ENCODE results near the gene ATP9B. TPM values are rescaled to one million over a fixed set of nuclear protein-coding genes. Genes with fewer than 3 reads are reported as not detected.
A peak's percentile ranks its signal among the peaks of the same experiment; 100 is the strongest.

ATP9B gene
- total RNA-seq, 2 donors from 2014 or later = 22.5 to 72.9 TPM

DNA sequence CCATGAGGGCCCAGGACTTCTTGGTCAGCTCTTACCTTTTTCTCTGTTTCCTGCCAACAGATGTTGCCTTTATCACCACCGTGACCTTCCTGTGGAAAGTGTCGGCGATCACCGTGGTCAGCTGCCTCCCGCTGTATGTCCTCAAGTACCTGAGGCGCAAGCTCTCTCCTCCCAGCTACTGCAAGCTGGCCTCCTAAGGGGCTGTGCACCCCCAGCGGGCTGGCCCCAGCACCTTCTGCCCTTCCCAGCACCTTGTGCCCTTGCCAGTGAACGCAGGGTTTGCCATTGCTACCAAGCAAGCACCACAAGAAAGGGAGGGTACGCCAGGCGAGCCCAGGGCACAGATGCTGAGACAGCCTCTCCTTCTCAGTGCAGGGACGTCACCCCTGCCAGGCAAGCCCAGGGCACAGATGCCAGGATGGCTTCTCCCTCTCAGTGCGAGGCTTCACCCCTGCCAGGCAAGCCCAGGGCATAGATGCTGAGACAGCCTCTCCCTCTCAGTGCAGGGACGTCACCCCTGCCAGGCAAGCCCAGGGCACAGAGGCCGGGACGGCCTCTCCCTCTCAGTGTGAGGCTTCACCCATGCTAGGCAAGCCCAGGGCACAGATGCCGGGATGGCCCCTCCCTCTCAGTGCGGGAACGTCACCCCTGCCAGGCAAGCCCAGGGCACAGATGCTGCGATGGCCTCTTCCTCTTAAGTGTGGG, 308.1 kb downstream of the ATP9B start:
- no peaks in the 10 kb centered on the region for H3K27me3 ChIP-seq (replicated peaks; ENCODE audit: insufficient read depth)
- DNase-seq (ENCODE audit: low spot score) = no peak
- no peak for ATAC-seq (ENCODE audit: insufficient number of reproducible peaks, low FRiP score, low read depth)
- no peak overlapping the region for H3K4me3 ChIP-seq
- H3K9me3 ChIP-seq = no peaks in the 10 kb centered on the region
- no peaks in the 10 kb centered on the region for H3K4me1 ChIP-seq (ENCODE audit: control insufficient read depth in 1 of 2, low read depth in 2 of 2)
- H3K36me3 ChIP-seq = peaks cover 9% of the 10 kb centered on the region
- TF ChIP-seq, protein P1, sequence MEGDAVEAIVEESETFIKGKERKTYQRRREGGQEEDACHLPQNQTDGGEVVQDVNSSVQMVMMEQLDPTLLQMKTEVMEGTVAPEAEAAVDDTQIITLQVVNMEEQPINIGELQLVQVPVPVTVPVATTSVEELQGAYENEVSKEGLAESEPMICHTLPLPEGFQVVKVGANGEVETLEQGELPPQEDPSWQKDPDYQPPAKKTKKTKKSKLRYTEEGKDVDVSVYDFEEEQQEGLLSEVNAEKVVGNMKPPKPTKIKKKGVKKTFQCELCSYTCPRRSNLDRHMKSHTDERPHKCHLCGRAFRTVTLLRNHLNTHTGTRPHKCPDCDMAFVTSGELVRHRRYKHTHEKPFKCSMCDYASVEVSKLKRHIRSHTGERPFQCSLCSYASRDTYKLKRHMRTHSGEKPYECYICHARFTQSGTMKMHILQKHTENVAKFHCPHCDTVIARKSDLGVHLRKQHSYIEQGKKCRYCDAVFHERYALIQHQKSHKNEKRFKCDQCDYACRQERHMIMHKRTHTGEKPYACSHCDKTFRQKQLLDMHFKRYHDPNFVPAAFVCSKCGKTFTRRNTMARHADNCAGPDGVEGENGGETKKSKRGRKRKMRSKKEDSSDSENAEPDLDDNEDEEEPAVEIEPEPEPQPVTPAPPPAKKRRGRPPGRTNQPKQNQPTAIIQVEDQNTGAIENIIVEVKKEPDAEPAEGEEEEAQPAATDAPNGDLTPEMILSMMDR (IDR thresholded peaks at IDR 0.05) = no peak
- H3K27ac ChIP-seq = no peak overlapping the region

DNA sequence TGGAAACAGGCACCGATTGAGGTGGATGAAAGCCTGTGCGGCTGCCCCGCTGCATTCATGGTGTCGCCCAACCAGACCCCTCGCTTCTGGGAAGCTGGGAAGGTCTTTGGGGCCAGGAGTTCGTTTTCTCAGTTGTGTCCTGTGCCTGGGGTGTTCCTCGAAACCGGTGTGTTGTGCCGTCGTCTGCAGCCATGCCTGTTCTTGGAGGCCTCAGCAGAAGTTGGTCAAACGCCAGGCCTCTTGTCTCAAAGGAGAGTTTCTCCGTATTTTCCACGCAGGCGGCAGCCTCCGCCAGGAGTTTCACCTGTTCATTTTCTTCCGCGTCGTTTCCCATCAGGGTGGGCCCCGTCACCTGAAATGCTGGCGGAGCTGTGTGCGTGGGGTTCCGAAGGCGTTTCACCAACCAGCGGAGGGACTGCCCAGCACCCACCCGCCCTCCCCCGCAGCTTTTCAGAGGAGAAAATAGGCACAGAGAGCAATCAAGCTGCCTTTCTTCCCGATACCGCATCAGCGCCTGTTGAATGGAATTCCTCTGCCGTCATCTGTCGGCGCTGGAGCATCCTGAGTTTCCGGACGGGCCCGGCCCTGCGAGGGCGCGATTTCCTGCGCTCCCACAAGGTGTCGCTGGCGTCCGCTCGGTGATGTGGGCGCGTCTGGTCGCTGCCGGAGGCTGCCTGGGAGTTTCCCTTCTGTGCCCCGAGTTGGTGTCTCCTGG, 309.5 kb downstream of the ATP9B start:
- H3K27ac ChIP-seq = no peak overlapping the region
- no peak overlapping the region for H3K4me3 ChIP-seq
- H3K4me1 ChIP-seq (ENCODE audit: control insufficient read depth in 1 of 2, low read depth in 2 of 2) = no peaks in the 10 kb centered on the region
- DNase-seq (ENCODE audit: low spot score) (no peak), ATAC-seq (ENCODE audit: insufficient number of reproducible peaks, low FRiP score, low read depth) (peak; percentile 67)
- peaks cover 9% of the 10 kb centered on the region for H3K36me3 ChIP-seq
- no peaks in the 10 kb centered on the region for H3K9me3 ChIP-seq
- no peaks in the 10 kb centered on the region for H3K27me3 ChIP-seq (replicated peaks; ENCODE audit: insufficient read depth)
- TF ChIP-seq, protein P1 (IDR thresholded peaks at IDR 0.05) = peak; percentile 97

GRCh38 chr18:79379251-79379905, 310.2 kb downstream of the ATP9B start:
- DNase-seq (ENCODE audit: low spot score) = no peak
- Histone ChIP-seq H3K9me3 (no peaks in the 10 kb centered on the region), H3K27me3 (replicated peaks; ENCODE audit: insufficient read depth) (no peaks in the 10 kb centered on the region), H3K27ac (no peak overlapping the region), H3K4me3 (no peak overlapping the region), H3K36me3 (peaks cover 9% of the 10 kb centered on the region), H3K4me1 (ENCODE audit: control insufficient read depth in 1 of 2, low read depth in 2 of 2) (no peaks in the 10 kb centered on the region)
- no peak for ATAC-seq (ENCODE audit: insufficient number of reproducible peaks, low FRiP score, low read depth)
- TF ChIP-seq, protein P1 (IDR thresholded peaks at IDR 0.05) = no peak

DNA sequence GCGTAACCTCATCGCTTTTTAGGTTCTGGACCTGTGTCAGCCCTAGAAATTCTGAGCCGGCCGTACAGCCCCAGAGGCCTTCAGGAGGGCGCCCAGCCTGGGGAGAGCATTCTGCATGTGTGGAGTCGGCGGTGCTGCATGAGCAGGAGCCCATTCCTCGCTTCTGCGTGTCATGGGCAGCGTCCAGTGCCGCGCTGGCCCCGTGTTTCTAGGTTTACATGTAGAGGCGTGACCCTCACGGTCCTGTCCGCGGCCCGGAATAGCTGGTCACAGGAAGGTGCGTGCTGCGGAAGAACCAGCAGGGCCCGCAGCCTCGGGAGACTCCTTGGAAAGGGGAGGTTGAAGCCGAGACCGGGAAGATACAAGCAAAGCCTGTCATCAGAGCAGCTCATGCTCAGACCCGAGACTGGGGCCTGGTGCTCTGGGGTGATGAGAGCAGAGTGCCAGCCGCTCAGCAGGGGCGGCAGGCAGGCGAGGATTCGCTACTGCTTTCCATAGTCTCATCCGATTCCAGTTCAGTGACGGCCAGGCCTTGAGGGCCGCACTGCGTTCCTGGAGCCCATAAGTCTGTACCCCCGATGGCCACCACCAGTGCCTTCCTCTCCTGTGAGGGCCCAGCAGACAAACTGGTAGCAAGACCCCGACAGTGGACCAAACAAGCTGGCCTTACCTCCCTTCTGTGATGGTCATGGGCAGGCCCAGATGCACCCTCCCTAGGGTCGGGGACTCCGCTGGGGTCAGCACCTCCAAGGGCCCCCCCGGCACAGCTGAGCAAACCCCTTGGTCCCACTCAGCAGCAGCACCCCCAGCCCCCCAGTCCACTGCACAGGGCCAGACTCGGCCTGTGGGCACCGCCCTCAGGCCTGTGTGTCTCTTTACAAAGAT, 311.0 kb downstream of the ATP9B start:
- no peak for ATAC-seq (ENCODE audit: insufficient number of reproducible peaks, low FRiP score, low read depth)

More for the DNA sequence above, 311.0 kb downstream of the ATP9B start:
- no peak overlapping the region for H3K4me3 ChIP-seq
- peaks cover 9% of the 10 kb centered on the region for H3K36me3 ChIP-seq
- no peak for DNase-seq (ENCODE audit: low spot score)
- no peak overlapping the region for H3K27ac ChIP-seq
- H3K27me3 ChIP-seq (replicated peaks; ENCODE audit: insufficient read depth) = no peaks in the 10 kb centered on the region
- TF ChIP-seq, protein P1 (IDR thresholded peaks at IDR 0.05) = no peak
- no peaks in the 10 kb centered on the region for H3K4me1 ChIP-seq (ENCODE audit: control insufficient read depth in 1 of 2, low read depth in 2 of 2)
- no peaks in the 10 kb centered on the region for H3K9me3 ChIP-seq

Data from thoracic aorta (tissue), 2 donors.